Right atrium auricular region (tissue), 2 donors: ENCODE measurements around the gene ISG20. TPM values are rescaled to one million over a fixed set of nuclear protein-coding genes. Genes with fewer than 3 reads are reported as not detected.

Experiments used
- DNase-seq: peaks from one replicate; pipeline ENCODE4 v3.0.0-alpha.2; 2019; ENCODE audit warnings: low spot score
- H3K27ac ChIP-seq, 2 donors: fragments of 200-600 bp; sonication (generic); 1 replicate in 1 of 2; 2 replicates in 1 of 2; pipeline ENCODE4 v1.5.1; 2016 to 2019
- H3K27me3 ChIP-seq, 2 donors: fragments of 200-600 bp; sonication (generic); one replicate each; pipeline versions ENCODE4 v1.5.1 to v1.6.0; 2017 to 2019
- H3K36me3 ChIP-seq: fragments of 200-600 bp; sonication (generic); one replicate; pipeline ENCODE4 v1.5.1; 2016
- H3K4me1 ChIP-seq, 2 donors: fragments of 200-600 bp; sonication (generic); one replicate each; pipeline versions ENCODE4 v1.5.1 to v1.6.0; 2017 to 2019
- H3K4me3 ChIP-seq, 2 donors: fragments of 200-600 bp; sonication (generic); 1 replicate in 1 of 2; 2 replicates in 1 of 2; pipeline ENCODE4 v1.5.1; 2017 to 2019; ENCODE audit warnings: mild to moderate bottlenecking in 1 of 2, moderate library complexity in 1 of 2
- H3K9me3 ChIP-seq, 2 donors: fragments of 200-600 bp; sonication (generic); one replicate each; pipeline ENCODE4 v1.5.1; 2019
- total RNA-seq, 2 donors: library from RNA; depleted of rRNA; stranded (reverse); fragments of >200 nt; gene quantifications; one replicate each; pipeline ENCODE4 v1.1.0, GENCODE V29; 2016
- TF ChIP-seq, protein P1 (sequence below), 2 donors: fragments of 200-600 bp; sonication (generic); IDR thresholded peaks; one replicate each; pipeline ENCODE4 v1.5.1; 2019; ENCODE audit warnings: antibody characterized with exemption in 2 of 2

ISG20 gene
- total RNA-seq, 2 donors from 2014 or later = 2.3 to 11.1 TPM

GRCh38 chr15:88624971-88625490, 13.8 kb upstream of the ISG20 start:
- TF ChIP-seq, protein P1, sequence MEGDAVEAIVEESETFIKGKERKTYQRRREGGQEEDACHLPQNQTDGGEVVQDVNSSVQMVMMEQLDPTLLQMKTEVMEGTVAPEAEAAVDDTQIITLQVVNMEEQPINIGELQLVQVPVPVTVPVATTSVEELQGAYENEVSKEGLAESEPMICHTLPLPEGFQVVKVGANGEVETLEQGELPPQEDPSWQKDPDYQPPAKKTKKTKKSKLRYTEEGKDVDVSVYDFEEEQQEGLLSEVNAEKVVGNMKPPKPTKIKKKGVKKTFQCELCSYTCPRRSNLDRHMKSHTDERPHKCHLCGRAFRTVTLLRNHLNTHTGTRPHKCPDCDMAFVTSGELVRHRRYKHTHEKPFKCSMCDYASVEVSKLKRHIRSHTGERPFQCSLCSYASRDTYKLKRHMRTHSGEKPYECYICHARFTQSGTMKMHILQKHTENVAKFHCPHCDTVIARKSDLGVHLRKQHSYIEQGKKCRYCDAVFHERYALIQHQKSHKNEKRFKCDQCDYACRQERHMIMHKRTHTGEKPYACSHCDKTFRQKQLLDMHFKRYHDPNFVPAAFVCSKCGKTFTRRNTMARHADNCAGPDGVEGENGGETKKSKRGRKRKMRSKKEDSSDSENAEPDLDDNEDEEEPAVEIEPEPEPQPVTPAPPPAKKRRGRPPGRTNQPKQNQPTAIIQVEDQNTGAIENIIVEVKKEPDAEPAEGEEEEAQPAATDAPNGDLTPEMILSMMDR (IDR thresholded peaks at IDR 0.05) = no peak
- H3K4me3 ChIP-seq = no peak overlapping the region
- peaks cover 38% of the 10 kb centered on the region for H3K36me3 ChIP-seq
- peaks cover 0 to 39% of the 10 kb centered on the region in 2 donors for H3K4me1 ChIP-seq
- H3K27ac ChIP-seq = peak overlapping the region in 1 of 2 donors; percentile 36
- H3K9me3 ChIP-seq = no peaks in the 10 kb centered on the region
- no peak for DNase-seq
- no peaks in the 10 kb centered on the region for H3K27me3 ChIP-seq

DNA sequence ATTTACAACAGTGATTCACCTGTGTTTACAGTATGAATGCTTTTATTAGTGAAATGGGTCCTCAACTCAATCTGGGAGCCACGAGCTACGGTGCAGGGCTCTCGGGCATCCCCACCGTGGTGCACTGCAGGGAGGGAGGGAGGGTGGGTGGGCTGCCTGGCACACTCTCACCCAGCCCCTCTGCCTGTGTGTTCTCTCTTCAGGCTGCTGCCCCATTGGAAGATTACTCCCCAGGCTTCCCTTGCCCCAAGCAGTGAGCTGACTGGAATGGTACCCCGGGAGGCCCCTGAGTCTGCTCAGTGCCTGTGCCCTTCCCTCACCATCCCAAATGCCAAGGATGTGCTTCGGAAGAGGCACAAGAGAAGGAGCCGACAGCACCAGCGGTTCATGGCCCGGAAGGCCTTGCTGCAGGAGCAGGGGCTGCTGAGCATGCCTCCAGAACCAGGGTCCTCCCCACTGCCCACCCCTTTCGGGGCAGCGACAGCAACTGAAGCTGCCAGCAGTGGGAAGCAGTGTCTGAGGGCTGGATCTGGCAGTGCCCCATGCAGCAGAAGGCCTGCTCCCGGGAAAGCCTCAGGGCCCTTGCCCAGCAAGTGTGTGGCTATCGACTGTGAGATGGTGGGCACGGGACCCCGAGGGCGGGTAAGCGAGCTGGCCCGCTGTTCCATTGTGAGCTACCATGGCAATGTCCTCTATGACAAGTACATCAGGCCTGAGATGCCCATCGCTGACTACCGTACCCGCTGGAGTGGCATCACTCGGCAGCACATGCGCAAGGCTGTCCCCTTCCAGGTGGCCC, 12.7 kb upstream of the ISG20 start:
- TF ChIP-seq, protein P1 (IDR thresholded peaks at IDR 0.05) = no peak
- DNase-seq = no peak
- Histone ChIP-seq H3K4me1 (peaks cover 0 to 36% of the 10 kb centered on the region in 2 donors), H3K27ac (no peak overlapping the region), H3K27me3 (no peaks in the 10 kb centered on the region), H3K36me3 (peaks cover 43% of the 10 kb centered on the region), H3K9me3 (no peaks in the 10 kb centered on the region), H3K4me3 (no peak overlapping the region)

GRCh38 chr15:88627463-88627862, 11.4 kb upstream of the ISG20 start:
- no peak overlapping the region for H3K4me3 ChIP-seq
- peaks cover 0 to 27% of the 10 kb centered on the region in 2 donors for H3K4me1 ChIP-seq
- no peaks in the 10 kb centered on the region for H3K9me3 ChIP-seq
- H3K27me3 ChIP-seq = no peaks in the 10 kb centered on the region
- peaks cover 52% of the 10 kb centered on the region for H3K36me3 ChIP-seq
- H3K27ac ChIP-seq = no peak overlapping the region
- DNase-seq = no peak
- TF ChIP-seq, protein P1 (IDR thresholded peaks at IDR 0.05) = no peak

- Histone ChIP-seq H3K9me3 (no peaks in the 10 kb centered on the region), H3K4me1 (peaks cover 0 to 20% of the 10 kb centered on the region in 2 donors), H3K4me3 (no peak overlapping the region), H3K36me3 (peaks cover 52% of the 10 kb centered on the region), H3K27ac (no peak overlapping the region), H3K27me3 (no peaks in the 10 kb centered on the region)
- TF ChIP-seq, protein P1 (IDR thresholded peaks at IDR 0.05) = no peak
- no peak for DNase-seq
Observed at GRCh38 chr15:88628018-88628654, 10.7 kb upstream of the ISG20 start.

GRCh38 chr15:88629071-88629470, 9.7 kb upstream of the ISG20 start:
- H3K4me3 ChIP-seq = no peak overlapping the region
- TF ChIP-seq, protein P1 (IDR thresholded peaks at IDR 0.05) = no peak

More at GRCh38 chr15:88629071-88629470, 9.7 kb upstream of the ISG20 start:
- Histone ChIP-seq H3K27ac (no peak overlapping the region), H3K9me3 (no peaks in the 10 kb centered on the region), H3K27me3 (no peaks in the 10 kb centered on the region), H3K36me3 (peaks cover 52% of the 10 kb centered on the region), H3K4me1 (peaks cover 0 to 12% of the 10 kb centered on the region in 2 donors)
- DNase-seq = no peak
